ENCODE results near the gene LGALSL. TPM values are rescaled to one million over a fixed set of nuclear protein-coding genes. Genes with fewer than 3 reads are reported as not detected.
A peak's percentile ranks its signal among the peaks of the same experiment; 100 is the strongest.

Gene LGALSL
- total RNA-seq (2014; rRNA removed; shearing (Covaris generic)): 13.3 and 15.7 TPM in 2 replicates
- 7.0 and 18.1 TPM in 2 replicates for polyA plus RNA-seq (2014; cell fraction: nucleus; rRNA removed)

- peak; percentile 55 for DNase-seq (ENCODE audit: extremely low read depth, low read depth)
These were observed at the start of gene LGALSL for GRCh38 chr2:64453770-64454385. Gene LGALSL (plus strand): TSS chr2:64454162. CDS start chr2:64454546, 384 bp downstream.

DNA sequence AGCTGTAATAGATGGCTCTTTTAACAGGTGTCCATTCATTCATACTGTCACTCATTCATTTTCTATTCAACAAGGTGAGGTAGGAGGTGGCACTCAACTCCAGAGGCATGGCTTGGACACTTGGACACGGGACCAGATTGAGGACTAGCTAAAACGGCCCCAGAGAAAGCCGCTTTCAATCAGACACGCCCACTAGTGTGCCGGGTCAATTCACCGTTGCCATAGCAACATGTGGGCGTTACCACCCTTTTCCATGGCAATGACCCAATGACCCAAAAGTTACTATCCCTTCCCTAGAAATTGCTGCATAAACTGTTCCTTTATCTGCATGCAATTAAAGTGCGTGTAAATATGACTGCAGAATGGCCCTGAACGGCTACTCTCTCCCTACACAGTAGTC is 49.2 kb upstream of the LGALSL start:
- DNase-seq (ENCODE audit: extremely low read depth, low read depth): no peak

- DNase-seq (ENCODE audit: extremely low read depth, low read depth): no peak
These were observed 48.2 kb upstream of the LGALSL start for GRCh38 chr2:64405581-64406406.

GRCh38 chr2:64406407-64406774 is 47.6 kb upstream of the LGALSL start:
- no peak for DNase-seq (ENCODE audit: extremely low read depth, low read depth)

- DNase-seq (ENCODE audit: extremely low read depth, low read depth): no peak
These were observed 45.9 kb upstream of the LGALSL start for GRCh38 chr2:64408031-64408430.

DNA sequence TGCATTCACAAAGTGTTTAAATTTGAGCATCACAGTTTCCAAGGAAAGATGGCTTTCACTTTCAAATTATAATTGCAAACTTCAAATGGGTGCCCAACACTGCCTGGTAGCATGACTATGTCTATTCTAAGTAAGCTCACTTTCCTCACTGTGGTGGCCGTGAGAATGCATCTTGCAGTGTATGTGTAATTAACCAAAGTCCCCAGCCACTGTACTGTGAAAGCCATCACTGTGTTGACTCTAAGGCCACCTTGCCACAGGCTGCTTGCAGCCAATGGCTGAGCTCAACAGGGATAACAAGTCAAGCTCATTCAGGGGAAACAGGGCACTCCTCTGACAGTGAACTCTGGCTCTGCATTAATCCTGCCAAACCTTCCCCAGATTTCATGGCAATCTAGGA is 43.3 kb upstream of the LGALSL start:
- no peak for DNase-seq (ENCODE audit: extremely low read depth, low read depth)

DNA sequence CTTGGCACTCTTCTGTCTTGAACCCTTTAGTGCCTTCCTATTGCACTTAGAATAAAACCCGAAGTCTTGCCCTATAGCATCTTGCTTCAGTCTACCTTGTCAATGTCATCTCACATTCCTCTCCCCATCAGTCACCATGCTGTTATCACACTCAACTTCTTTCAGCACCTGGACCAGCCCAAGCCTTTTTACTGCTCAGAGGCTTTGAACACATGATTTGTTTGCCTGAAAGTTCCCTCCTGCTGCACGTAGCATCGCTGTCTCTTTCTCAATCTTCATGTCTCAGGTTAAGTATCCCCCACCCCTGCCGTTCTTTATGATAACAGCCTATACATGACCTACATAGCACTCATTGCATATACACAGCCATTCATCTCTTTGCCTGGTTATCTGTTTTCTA is 41.3 kb upstream of the LGALSL start:
- DNase-seq (ENCODE audit: extremely low read depth, low read depth): no peak

- no peak for DNase-seq (ENCODE audit: extremely low read depth, low read depth)
These were observed 39.1 kb upstream of the LGALSL start for GRCh38 chr2:64414736-64415435.

DNA sequence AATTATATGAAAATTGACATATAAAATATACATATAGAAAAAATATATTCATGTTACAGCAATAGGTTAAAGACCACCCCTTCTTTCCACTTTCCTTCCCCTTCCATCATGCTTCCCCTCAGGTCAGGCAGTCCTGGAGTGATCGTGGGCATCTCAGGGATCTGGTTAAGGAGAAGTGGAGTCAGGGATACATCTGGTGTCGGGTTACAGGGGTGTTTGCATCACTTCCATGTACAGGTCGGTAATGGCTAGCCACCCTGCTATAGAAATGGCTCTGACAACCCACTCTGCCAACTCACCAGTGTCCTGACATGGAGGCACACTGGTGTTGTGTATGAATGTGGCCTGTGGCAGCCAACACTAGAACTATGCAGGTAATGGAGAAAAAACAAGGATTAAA is 36.3 kb upstream of the LGALSL start:
- DNase-seq (ENCODE audit: extremely low read depth, low read depth): no peak

GRCh38 chr2:64419596-64420165 is 34.3 kb upstream of the LGALSL start:
- DNase-seq (ENCODE audit: extremely low read depth, low read depth): no peak

GRCh38 chr2:64420677-64421076 is 33.3 kb upstream of the LGALSL start:
- no peak for DNase-seq (ENCODE audit: extremely low read depth, low read depth)

DNA sequence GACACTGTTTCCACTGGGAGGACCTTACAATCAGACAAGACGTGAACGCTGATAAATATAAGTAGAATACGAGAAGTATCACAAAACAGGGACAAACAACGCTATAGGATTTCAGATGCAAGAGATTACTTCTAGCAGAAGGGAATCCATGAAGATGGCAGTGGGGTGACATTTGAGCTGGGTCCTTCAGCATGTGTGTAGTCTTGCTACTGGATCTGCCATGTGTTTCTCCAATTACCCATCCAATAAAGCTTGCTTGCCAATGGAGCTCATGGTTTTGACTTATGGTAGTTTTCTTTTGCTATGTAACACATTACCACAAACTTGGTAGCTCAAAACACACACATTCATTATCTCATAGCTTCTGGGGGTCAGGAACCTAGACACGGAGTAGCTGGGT is 32.8 kb upstream of the LGALSL start:
- no peak for DNase-seq (ENCODE audit: extremely low read depth, low read depth)

DNA sequence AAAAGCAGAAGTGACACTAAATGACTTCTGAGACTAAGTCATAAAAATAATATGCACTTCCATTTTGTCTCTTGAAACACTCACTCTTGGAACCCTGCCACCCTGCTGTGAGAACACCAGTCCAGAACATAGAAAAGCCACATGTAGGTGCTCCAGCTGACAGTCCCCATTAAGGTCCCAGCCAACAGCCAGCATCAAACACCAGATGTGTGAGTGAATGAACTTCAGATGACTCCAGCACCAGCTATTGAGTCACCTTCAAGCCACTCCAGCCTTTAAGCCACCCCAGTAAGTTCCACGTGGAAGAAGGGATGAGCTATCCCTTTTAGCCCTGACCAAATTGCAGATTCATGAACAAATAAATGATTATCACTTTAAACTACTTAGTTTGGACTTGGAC is 31.5 kb upstream of the LGALSL start:
- no peak for DNase-seq (ENCODE audit: extremely low read depth, low read depth)

DNA sequence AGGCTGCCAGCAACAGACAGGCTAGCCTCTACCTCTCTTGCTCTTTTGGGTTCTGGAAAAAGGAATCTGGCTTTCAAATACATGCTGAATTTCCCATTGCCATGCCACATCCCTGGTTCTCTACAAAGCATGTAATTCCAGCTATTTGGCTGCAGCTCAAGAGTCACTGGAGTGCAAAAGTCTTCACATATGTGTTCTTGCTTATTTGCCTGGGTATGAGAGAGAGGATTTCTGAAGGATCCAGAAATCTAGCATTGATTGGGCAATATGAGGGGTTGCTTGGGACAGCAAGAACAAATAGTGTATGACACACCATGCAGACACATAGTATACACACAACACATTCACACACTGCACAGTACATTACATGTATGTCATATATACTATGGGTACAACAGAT is 30.7 kb upstream of the LGALSL start:
- no peak for DNase-seq (ENCODE audit: extremely low read depth, low read depth)

DNA sequence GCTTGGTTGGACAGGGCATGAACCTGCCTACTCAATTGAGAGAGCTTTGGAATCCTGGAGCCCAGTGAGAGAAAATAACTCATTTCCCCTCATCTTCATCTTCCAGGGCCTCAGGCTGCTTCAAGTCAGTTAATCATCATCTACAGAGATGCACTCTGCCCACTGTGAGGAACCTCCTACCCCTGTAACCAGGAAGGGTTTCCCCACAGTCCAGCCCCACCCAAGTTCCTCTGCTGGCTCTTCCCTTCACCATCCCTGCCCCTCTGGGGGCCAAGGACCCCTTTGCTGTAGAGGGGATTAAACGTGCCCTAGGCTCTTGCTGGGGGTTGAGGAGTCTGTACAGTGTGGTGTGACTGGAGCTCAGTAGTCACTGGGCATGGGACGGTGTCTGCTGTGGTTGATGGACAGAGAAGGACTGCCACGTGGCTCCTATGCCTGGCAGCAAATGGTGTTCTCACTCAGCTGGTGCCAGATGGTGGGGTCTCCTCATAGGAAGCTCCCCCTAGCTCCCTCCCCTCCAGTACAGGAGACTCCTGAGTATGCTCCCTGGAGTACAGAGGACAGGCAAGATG is 29.5 kb upstream of the LGALSL start:
- DNase-seq (ENCODE audit: extremely low read depth, low read depth): no peak

DNA sequence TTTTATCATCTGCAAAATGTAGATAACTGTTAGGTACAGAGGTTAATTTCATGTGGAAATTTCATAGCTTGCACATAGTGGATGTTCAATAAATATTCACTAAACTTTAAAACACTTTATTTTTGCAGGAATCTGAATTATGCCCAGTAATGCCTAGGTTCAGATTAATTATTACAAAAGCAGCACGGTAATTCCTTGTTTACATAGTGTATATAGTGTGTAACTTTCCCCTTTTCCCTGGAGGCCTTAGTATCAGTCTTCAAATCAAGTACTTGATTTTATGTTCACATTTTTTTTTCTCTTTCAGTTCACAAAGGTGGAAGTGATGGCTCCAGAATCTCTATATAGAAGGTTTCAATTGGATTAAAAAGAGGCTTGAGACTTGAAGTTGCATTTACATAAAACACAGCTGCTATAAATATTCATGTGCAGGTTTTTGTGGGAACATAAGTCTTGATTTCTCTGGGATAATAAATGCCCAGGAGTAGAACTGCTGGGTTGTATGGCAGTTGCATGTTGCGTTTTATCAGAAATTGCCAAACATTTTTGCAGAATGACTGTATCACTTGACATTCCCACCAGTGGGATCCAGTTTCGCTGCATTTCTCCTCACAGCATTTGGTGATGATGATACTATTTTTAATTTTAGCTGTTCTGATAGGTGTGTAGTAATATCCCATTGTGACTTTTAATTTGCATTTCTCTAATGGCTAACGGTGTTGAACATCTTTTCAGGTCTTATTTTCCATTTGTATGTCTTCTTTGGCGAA is 27.6 kb upstream of the LGALSL start:
- DNase-seq (ENCODE audit: extremely low read depth, low read depth): no peak

GRCh38 chr2:64434039-64434657 is 19.8 kb upstream of the LGALSL start:
- DNase-seq (ENCODE audit: extremely low read depth, low read depth): no peak

- DNase-seq (ENCODE audit: extremely low read depth, low read depth): no peak
These were observed 16.1 kb upstream of the LGALSL start for GRCh38 chr2:64437883-64438282.

- DNase-seq (ENCODE audit: extremely low read depth, low read depth): no peak
These were observed 14.8 kb upstream of the LGALSL start for GRCh38 chr2:64439194-64439593.

DNA sequence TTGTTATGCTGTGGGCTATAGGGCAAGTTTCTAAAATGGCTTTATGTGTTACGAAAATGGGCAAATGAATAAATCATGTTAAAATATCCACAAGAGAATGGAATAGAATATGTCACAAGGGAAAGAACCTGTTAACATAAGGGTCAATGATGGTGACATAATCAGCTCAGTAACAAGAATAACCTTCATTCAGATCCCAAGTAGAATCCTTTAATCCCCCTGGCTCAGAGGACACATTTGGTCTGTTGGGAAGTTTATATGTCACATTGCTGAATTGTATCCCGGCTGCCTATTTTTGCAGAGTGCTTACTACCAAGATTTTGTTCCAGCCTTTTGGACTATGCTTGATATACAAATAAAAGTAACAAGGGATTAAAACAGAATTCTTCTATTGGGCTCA is 13.1 kb upstream of the LGALSL start:
- no peak for DNase-seq (ENCODE audit: extremely low read depth, low read depth)

Measured in NCI-H460 (cell line).